ENCODE results near the gene CDH22.
A peak's percentile ranks its signal among the peaks of the same experiment; 100 is the strongest.

The CDH22 gene

DNA sequence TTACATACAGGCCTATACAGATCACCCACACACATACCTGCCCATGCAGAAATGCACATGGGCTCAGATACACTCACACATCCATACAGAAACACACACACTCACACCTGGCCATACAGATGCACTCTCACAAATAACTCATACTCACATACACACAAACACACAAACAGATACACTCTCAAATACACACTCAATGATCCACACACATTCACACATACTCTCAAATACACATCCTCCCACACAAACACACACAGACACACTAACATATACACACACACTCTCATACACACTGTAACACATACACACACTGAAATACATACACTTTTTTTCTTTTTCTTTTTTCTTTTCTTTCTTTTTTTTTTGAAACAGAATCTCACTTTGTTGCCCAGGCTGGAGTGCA, 90.7 kb downstream of the CDH22 start:
- Histone ChIP-seq H3K9ac (ENCODE audit: low read length) (no peak overlapping the region), H3K4me1 (ENCODE audit: control insufficient read depth, insufficient read depth, low read depth, low read length) (peaks cover 10% of the 10 kb centered on the region), H3K18ac (ENCODE audit: low read depth in 1 of 2, low read length in 2 of 2) (no peak overlapping the region), H3K27me3 (ENCODE audit: control insufficient read depth in 1 of 2, insufficient read depth in 1 of 2, low read length in 2 of 2) (peaks cover 14 to 34% of the 10 kb centered on the region in 2 experiments), H2AK5ac (ENCODE audit: low read length, severe bottlenecking) (no peak overlapping the region), H3K36me3 (ENCODE audit: control insufficient read depth in 1 of 2, insufficient read depth in 2 of 2, low read depth in 1 of 2, low read length in 2 of 2) (no peaks in the 10 kb centered on the region), H3K4me2 (ENCODE audit: low read length, poor library complexity, severe bottlenecking) (no peak overlapping the region), H3K23ac (ENCODE audit: low read length in 2 of 2) (no peak overlapping the region), H2AFZ (ENCODE audit: low read depth, low read length) (no peak overlapping the region), H3K4me3 (ENCODE audit: insufficient read depth in 1 of 2, low read depth in 1 of 2, low read length in 2 of 2) (no peak overlapping the region), H4K91ac (ENCODE audit: low read length) (no peak overlapping the region), H4K8ac (ENCODE audit: low read length) (no peak overlapping the region), H3K27ac (ENCODE audit: low read length, poor library complexity, severe bottlenecking) (no peak overlapping the region), H3K79me1 (replicated peaks; ENCODE audit: low read length, poor library complexity, severe bottlenecking) (no peaks in the 10 kb centered on the region), H2BK5ac (ENCODE audit: low read depth, low read length, poor library complexity, severe bottlenecking) (no peak overlapping the region), H2BK12ac (ENCODE audit: low read length in 2 of 2) (no peak overlapping the region), H3K14ac (ENCODE audit: low read length in 2 of 2) (no peak overlapping the region), H3K4ac (ENCODE audit: low read depth in 1 of 2, low read length in 2 of 2) (no peak overlapping the region), H3K9me3 (ENCODE audit: control insufficient read depth, low read length) (no peaks in the 10 kb centered on the region), H2BK15ac (ENCODE audit: low read depth, poor library complexity, severe bottlenecking) (no peak overlapping the region), H2BK120ac (ENCODE audit: low read depth, low read length) (no peak overlapping the region)
- no peak for DNase-seq

- no peak overlapping the region for H3K14ac ChIP-seq (ENCODE audit: low read length in 2 of 2)
- DNase-seq, result no peak
- H2AFZ ChIP-seq (ENCODE audit: low read depth, low read length), result no peak overlapping the region
These were observed 91.4 kb downstream of the CDH22 start for GRCh38 chr20:46216770-46217464.

GRCh38 chr20:46215913-46216707, 92.2 kb downstream of the CDH22 start:
- peak; percentile 77 for DNase-seq
- Histone ChIP-seq H3K36me3 (ENCODE audit: control insufficient read depth in 1 of 2, insufficient read depth in 2 of 2, low read depth in 1 of 2, low read length in 2 of 2) (no peaks in the 10 kb centered on the region), H2AK5ac (ENCODE audit: low read length, severe bottlenecking) (no peak overlapping the region), H3K27me3 (ENCODE audit: control insufficient read depth in 1 of 2, insufficient read depth in 1 of 2, low read length in 2 of 2) (peaks cover 13 to 21% of the 10 kb centered on the region in 2 experiments), H3K4ac (ENCODE audit: low read depth in 1 of 2, low read length in 2 of 2) (no peak overlapping the region), H3K4me3 (ENCODE audit: insufficient read depth in 1 of 2, low read depth in 1 of 2, low read length in 2 of 2) (no peak overlapping the region), H3K79me1 (replicated peaks; ENCODE audit: low read length, poor library complexity, severe bottlenecking) (no peaks in the 10 kb centered on the region), H3K27ac (ENCODE audit: low read length, poor library complexity, severe bottlenecking) (no peak overlapping the region), H3K4me1 (ENCODE audit: control insufficient read depth, insufficient read depth, low read depth, low read length) (peaks cover 10% of the 10 kb centered on the region), H2BK15ac (ENCODE audit: low read depth, poor library complexity, severe bottlenecking) (no peak overlapping the region), H3K9ac (ENCODE audit: low read length) (no peak overlapping the region), H3K9me3 (ENCODE audit: control insufficient read depth, low read length) (no peaks in the 10 kb centered on the region), H2AFZ (ENCODE audit: low read depth, low read length) (no peak overlapping the region), H3K4me2 (ENCODE audit: low read length, poor library complexity, severe bottlenecking) (no peak overlapping the region), H4K8ac (ENCODE audit: low read length) (peak overlapping the region; percentile 9), H3K23ac (ENCODE audit: low read length in 2 of 2) (no peak overlapping the region), H3K18ac (ENCODE audit: low read depth in 1 of 2, low read length in 2 of 2) (no peak overlapping the region), H2BK12ac (ENCODE audit: low read length in 2 of 2) (no peak overlapping the region), H2BK120ac (ENCODE audit: low read depth, low read length) (no peak overlapping the region), H3K14ac (ENCODE audit: low read length in 2 of 2) (peak overlapping the region in 1 of 2 experiments; percentile 11), H4K91ac (ENCODE audit: low read length) (no peak overlapping the region), H2BK5ac (ENCODE audit: low read depth, low read length, poor library complexity, severe bottlenecking) (no peak overlapping the region)
- 13% methylated on average over 17 of the region's 17 CpGs for WGBS

More at GRCh38 chr20:46216770-46217464, 91.4 kb downstream of the CDH22 start:
- Histone ChIP-seq H2BK15ac (ENCODE audit: low read depth, poor library complexity, severe bottlenecking) (peak overlapping the region; percentile 9), H3K27ac (ENCODE audit: low read length, poor library complexity, severe bottlenecking) (no peak overlapping the region), H3K79me1 (replicated peaks; ENCODE audit: low read length, poor library complexity, severe bottlenecking) (no peaks in the 10 kb centered on the region), H3K9me3 (ENCODE audit: control insufficient read depth, low read length) (no peaks in the 10 kb centered on the region), H3K23ac (ENCODE audit: low read length in 2 of 2) (no peak overlapping the region), H2BK5ac (ENCODE audit: low read depth, low read length, poor library complexity, severe bottlenecking) (no peak overlapping the region), H3K4ac (ENCODE audit: low read depth in 1 of 2, low read length in 2 of 2) (no peak overlapping the region), H3K4me1 (ENCODE audit: control insufficient read depth, insufficient read depth, low read depth, low read length) (peaks cover 10% of the 10 kb centered on the region), H2BK12ac (ENCODE audit: low read length in 2 of 2) (no peak overlapping the region), H3K4me3 (ENCODE audit: insufficient read depth in 1 of 2, low read depth in 1 of 2, low read length in 2 of 2) (no peak overlapping the region), H4K8ac (ENCODE audit: low read length) (no peak overlapping the region), H3K18ac (ENCODE audit: low read depth in 1 of 2, low read length in 2 of 2) (peak overlapping the region in 1 of 2 experiments; percentile 23), H2AK5ac (ENCODE audit: low read length, severe bottlenecking) (no peak overlapping the region), H4K91ac (ENCODE audit: low read length) (peak overlapping the region; percentile 37), H3K9ac (ENCODE audit: low read length) (no peak overlapping the region), H3K27me3 (ENCODE audit: control insufficient read depth in 1 of 2, insufficient read depth in 1 of 2, low read length in 2 of 2) (peaks cover 13 to 28% of the 10 kb centered on the region in 2 experiments), H3K4me2 (ENCODE audit: low read length, poor library complexity, severe bottlenecking) (no peak overlapping the region), H2BK120ac (ENCODE audit: low read depth, low read length) (no peak overlapping the region), H3K36me3 (ENCODE audit: control insufficient read depth in 1 of 2, insufficient read depth in 2 of 2, low read depth in 1 of 2, low read length in 2 of 2) (no peaks in the 10 kb centered on the region)
- WGBS, result 91% methylated on average over 21 of the region's 22 CpGs

DNA sequence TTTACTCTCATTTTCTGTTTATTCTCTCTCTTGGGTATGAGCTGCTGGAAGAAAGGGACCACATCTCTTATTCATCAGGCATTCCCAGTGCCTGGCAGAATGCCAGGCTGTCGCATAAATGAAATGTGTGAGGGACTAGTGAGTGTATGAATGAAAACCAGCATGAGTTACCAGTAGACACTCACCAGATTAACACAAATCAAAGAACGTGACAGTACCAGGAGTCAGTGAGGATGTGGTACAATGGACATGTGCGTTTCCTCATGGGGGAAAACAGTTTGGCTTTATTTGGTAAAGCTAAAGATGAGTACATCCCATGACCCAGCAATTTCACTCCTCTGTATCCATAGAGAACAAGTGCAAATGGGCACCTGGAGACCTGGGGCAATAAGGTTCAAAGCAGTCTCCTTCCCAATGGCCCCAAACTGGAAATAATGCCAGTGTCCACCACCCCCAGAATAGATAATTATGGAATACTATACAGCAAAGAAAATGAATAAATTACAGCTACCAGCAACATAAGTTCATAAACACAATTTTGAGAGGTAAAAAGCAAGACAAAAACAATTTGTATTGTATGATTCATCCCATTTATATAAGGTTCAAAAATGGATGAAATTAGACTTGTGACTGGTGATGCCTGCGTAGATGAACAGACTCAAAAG, 93.3 kb downstream of the CDH22 start:
- no peak overlapping the region for H2BK12ac ChIP-seq (ENCODE audit: low read length in 2 of 2)
- no peak overlapping the region for H3K4me2 ChIP-seq (ENCODE audit: low read length, poor library complexity, severe bottlenecking)
- H2BK120ac ChIP-seq (ENCODE audit: low read depth, low read length), result no peak overlapping the region
- H3K14ac ChIP-seq (ENCODE audit: low read length in 2 of 2), result no peak overlapping the region
- H4K8ac ChIP-seq (ENCODE audit: low read length), result no peak overlapping the region
- no peak overlapping the region for H4K91ac ChIP-seq (ENCODE audit: low read length)
- no peak overlapping the region for H2AK5ac ChIP-seq (ENCODE audit: low read length, severe bottlenecking)
- no peak overlapping the region for H2AFZ ChIP-seq (ENCODE audit: low read depth, low read length)
- peaks cover 16 to 21% of the 10 kb centered on the region in 2 experiments for H3K27me3 ChIP-seq (ENCODE audit: control insufficient read depth in 1 of 2, insufficient read depth in 1 of 2, low read length in 2 of 2)
- H3K27ac ChIP-seq (ENCODE audit: low read length, poor library complexity, severe bottlenecking), result no peak overlapping the region
- no peaks in the 10 kb centered on the region for H3K79me1 ChIP-seq (replicated peaks; ENCODE audit: low read length, poor library complexity, severe bottlenecking)
- H3K4ac ChIP-seq (ENCODE audit: low read depth in 1 of 2, low read length in 2 of 2), result no peak overlapping the region
- peaks cover 10% of the 10 kb centered on the region for H3K4me1 ChIP-seq (ENCODE audit: control insufficient read depth, insufficient read depth, low read depth, low read length)
- H3K23ac ChIP-seq (ENCODE audit: low read length in 2 of 2), result no peak overlapping the region
- no peak overlapping the region for H2BK15ac ChIP-seq (ENCODE audit: low read depth, poor library complexity, severe bottlenecking)
- peak overlapping the region; percentile 63 for H3K9ac ChIP-seq (ENCODE audit: low read length)
- H2BK5ac ChIP-seq (ENCODE audit: low read depth, low read length, poor library complexity, severe bottlenecking), result no peak overlapping the region
- 100% methylated on average over 1 of the region's 4 CpGs for WGBS
- H3K4me3 ChIP-seq (ENCODE audit: insufficient read depth in 1 of 2, low read depth in 1 of 2, low read length in 2 of 2), result peak overlapping the region in 1 of 2 experiments; percentile 48
- H3K9me3 ChIP-seq (ENCODE audit: control insufficient read depth, low read length), result no peaks in the 10 kb centered on the region
- peak; percentile 23 for DNase-seq
- H3K36me3 ChIP-seq (ENCODE audit: control insufficient read depth in 1 of 2, insufficient read depth in 2 of 2, low read depth in 1 of 2, low read length in 2 of 2), result no peaks in the 10 kb centered on the region
- no peak overlapping the region for H3K18ac ChIP-seq (ENCODE audit: low read depth in 1 of 2, low read length in 2 of 2)
